Measurements from ENCODE around the gene LMTK3.

LMTK3 gene

DNA sequence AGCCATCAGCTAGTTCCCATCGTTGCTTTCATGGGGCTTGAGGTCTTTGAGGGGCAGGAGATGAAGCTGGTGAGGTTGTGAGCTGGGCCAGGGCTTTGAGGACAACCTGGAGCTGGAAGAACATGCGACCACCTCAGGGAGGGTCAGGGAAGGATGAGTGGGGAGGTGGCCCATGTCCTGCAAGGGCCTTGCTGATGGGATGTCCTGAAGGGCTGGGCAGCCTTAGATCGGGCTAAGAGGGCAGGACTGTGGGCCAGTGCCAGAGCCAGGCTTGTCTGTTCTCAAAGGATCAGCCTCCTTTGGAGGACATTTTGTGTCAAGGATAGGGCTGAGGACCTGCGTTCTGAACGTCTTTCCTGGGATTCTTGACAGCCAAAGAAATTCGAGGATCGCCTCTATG is 31.9 kb downstream of the LMTK3 start:
- TF ChIP-seq, protein P1, sequence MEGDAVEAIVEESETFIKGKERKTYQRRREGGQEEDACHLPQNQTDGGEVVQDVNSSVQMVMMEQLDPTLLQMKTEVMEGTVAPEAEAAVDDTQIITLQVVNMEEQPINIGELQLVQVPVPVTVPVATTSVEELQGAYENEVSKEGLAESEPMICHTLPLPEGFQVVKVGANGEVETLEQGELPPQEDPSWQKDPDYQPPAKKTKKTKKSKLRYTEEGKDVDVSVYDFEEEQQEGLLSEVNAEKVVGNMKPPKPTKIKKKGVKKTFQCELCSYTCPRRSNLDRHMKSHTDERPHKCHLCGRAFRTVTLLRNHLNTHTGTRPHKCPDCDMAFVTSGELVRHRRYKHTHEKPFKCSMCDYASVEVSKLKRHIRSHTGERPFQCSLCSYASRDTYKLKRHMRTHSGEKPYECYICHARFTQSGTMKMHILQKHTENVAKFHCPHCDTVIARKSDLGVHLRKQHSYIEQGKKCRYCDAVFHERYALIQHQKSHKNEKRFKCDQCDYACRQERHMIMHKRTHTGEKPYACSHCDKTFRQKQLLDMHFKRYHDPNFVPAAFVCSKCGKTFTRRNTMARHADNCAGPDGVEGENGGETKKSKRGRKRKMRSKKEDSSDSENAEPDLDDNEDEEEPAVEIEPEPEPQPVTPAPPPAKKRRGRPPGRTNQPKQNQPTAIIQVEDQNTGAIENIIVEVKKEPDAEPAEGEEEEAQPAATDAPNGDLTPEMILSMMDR (IDR thresholded peaks at IDR 0.05; ENCODE audit: control insufficient read depth, extremely low read depth, insufficient read depth) = no peak
- DNase-seq (ENCODE audit: low read depth) = no peak
- H3K4me3 ChIP-seq (ENCODE audit: low read depth, low read length) = no peak overlapping the region

DNA sequence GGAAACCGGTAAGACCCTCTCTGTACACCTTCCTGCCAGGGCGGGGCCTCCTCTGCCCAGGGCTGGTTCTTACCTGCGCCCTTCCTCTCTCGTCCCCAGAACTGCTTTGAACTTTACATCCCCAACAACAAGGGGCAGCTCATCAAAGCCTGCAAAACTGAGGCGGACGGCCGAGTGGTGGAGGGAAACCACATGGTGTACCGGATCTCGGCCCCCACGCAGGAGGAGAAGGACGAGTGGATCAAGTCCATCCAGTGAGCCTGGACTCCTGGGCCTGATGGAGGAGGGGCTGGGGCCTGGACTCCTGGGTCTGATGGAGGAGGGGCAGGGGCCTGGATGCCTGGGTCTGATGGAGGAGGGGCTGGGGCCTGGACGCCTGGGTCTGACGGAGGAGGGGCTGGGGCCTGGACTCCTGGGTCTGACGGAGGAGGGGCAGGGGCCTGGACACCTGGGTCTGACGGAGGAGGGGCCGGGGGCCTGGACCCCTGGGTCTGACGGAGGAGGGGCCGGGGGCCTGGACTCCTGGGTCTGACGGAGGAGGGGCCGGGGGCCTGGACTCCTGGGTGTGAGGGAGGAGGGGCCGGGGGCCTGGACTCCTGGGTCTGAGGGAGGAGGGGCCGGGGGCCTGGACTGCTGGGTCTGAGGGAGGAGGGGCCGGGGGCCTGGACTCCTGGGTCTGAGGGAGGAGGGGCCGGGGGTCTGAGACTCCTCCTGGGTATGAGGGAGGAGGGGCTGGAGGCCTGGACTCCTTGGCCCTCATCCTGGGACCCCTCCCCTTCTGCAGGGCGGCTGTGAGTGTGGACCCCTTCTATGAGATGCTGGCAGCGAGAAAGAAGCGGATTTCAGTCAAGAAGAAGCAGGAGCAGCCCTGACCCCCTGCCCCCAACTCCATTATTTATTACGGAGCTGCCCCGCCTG is 33.0 kb downstream of the LMTK3 start:
- TF ChIP-seq, protein P1 (IDR thresholded peaks at IDR 0.05; ENCODE audit: control insufficient read depth, extremely low read depth, insufficient read depth) = no peak
- H3K4me3 ChIP-seq (ENCODE audit: low read depth, low read length) = no peak overlapping the region
- no peak for DNase-seq (ENCODE audit: low read depth)

DNA sequence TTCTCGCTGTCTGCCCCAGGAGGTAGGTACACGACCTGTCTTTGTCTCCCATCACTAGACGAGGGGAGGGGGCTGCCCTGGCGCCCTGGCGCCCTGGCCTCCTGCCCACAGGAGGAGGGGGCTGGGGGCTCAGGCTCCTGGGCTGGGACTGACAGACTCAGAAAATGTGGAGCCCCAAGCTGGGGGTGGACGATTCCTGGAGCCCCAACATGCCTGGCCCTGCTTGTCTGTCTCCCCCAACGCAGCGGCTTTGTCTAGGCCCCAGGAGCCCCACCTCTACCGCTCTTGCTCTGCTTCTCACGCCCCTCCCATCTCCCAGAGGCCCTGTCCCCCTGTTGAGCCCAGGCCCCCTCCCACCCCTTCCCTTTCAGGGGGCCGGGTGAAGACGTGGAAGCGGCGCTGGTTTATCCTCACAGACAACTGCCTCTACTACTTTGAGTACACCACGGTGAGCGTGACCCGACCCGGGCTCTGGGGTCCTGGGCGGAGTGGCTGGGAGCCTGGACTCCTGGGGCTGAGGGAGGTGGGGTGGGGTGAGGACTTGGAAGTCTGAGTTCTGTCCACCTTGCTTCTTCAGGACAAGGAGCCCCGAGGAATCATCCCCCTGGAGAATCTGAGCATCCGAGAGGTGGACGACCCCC is 33.8 kb downstream of the LMTK3 start:
- H3K4me3 ChIP-seq (ENCODE audit: low read depth, low read length) = no peak overlapping the region
- TF ChIP-seq, protein P1 (IDR thresholded peaks at IDR 0.05; ENCODE audit: control insufficient read depth, extremely low read depth, insufficient read depth) = no peak
- no peak for DNase-seq (ENCODE audit: low read depth)

DNA sequence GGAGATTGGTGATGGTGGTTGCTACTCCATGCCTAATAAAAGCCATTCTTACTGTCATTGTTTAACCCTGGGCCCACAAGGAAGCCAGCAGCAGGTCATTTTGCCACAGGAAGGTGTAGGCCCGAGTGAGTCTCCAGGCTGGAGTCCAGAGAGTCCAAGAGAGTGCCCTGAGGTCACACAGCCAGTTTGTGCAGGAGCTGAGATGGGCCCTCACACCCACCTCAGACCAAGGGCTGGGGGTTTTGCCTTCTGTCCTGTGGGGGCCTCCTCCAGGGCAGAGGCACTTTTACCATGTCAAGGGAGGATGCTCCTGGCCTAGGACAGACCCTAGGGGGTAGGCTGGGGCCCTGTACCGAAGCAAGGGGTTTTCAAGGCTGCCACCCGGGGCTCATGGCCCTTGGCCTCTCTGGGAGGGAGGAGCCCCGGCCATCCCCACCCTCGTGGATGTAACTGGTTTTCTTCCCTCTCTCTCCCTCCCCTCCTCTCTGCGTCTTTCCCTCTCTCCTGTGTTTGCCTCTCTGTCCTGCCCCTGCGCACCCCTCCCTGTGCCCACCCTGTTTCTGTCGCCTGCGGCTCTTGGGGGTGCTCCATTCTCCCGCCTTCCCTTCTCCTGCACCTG is 34.5 kb downstream of the LMTK3 start:
- TF ChIP-seq, protein P1 (IDR thresholded peaks at IDR 0.05; ENCODE audit: control insufficient read depth, extremely low read depth, insufficient read depth) = no peak
- H3K4me3 ChIP-seq (ENCODE audit: low read depth, low read length) = no peak overlapping the region
- no peak for DNase-seq (ENCODE audit: low read depth)

DNA sequence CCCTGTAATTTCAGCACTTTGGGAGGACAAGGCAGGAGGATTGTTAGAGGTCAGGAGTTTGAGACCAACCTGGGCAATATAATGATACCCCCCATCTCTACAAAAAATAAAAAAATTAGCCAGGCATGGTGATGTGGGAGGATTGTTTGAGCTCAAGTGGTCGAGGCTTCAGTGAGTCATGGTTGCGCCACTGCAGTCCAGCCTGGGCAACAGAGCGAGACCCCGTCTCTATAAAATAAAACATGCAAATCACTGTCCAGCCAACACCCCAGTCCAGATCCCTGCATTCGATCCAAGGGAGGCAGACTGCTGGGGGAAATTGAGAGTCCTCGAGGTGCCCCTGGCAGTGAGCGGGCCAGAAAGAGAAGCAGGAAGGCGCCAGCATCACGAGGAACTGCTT is 35.5 kb downstream of the LMTK3 start:
- DNase-seq (ENCODE audit: low read depth) = no peak
- no peak overlapping the region for H3K4me3 ChIP-seq (ENCODE audit: low read depth, low read length)
- TF ChIP-seq, protein P1 (IDR thresholded peaks at IDR 0.05; ENCODE audit: control insufficient read depth, extremely low read depth, insufficient read depth) = no peak

DNA sequence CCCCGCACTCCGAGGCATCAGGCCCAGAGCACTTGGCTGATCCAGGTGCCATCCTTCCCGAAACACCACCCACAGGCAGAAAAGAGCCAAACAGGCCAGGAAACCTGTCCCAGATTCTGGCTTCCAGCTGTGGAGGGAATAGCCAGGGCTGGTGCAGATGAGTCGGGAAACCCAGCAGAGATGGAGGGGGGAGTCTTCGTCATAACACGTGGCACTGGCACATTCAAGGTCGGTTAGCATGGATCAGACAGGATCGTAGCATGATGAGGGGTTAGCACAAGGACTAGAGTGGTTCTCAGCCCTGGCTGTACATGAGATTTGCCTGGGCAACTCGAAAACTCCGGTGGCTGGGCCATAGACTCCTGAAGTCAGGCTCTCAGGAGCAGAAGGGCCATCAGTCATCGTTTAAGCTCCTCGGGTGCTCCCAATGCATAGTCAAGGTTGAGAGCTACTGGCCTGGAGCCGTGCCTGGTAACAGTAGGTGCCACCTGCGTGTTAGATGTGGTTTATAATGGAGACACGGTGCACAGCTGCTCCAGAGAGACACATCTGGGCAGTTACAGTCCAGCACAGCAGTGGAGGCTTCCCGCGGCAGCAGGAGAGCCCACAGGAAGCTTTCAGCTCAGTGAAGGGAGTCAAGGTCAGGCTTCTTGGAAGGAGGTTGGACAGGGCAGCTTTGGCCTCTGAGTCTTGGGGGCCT is 36.1 kb downstream of the LMTK3 start:
- H3K4me3 ChIP-seq (ENCODE audit: low read depth, low read length) = no peak overlapping the region
- TF ChIP-seq, protein P1 (IDR thresholded peaks at IDR 0.05; ENCODE audit: control insufficient read depth, extremely low read depth, insufficient read depth) = no peak
- no peak for DNase-seq (ENCODE audit: low read depth)
